ENCODE data around the gene NEURL1B.

- TF ChIP-seq POLR2A (IDR thresholded peaks at IDR 0.05; ENCODE audit: low read depth, low read length), result no peak
- no peak for TF ChIP-seq POLR2AphosphoS5 (IDR thresholded peaks at IDR 0.05; ENCODE audit: low read depth, low read length)
These were observed 38.3 kb upstream of the NEURL1B start for GRCh38 chr5:172602783-172603231.

Data from GM12892 (cell line).